Sigmoid colon (tissue), 7 donors: Measurements from ENCODE around the gene CTIF. TPM values are rescaled to one million over a fixed set of nuclear protein-coding genes. Genes with fewer than 3 reads are reported as not detected.

Source experiments
- DNase-seq: peaks from one replicate; pipeline ENCODE4 v3.0.0-alpha.2; 2019
- H3K27ac ChIP-seq, 4 donors: fragments of 200-600 bp; sonication (generic); one replicate each; pipeline ENCODE4 v1.5.1; 2016 to 2019; ENCODE audit warnings: mild to moderate bottlenecking in 1 of 4
- H3K27me3 ChIP-seq, 3 donors: fragments of 200-600 bp; sonication (generic); one replicate each; pipeline ENCODE4 v1.5.1; 2019; ENCODE audit warnings: mild to moderate bottlenecking in 1 of 3
- H3K36me3 ChIP-seq, 4 donors: fragments of 200-600 bp; sonication (generic); one replicate each; pipeline ENCODE4 v1.5.1; 2016 to 2019
- H3K4me1 ChIP-seq, 4 donors: fragments of 200-600 bp; sonication (generic); one replicate each; pipeline ENCODE4 v1.5.1; 2017 to 2019
- H3K4me3 ChIP-seq, 4 donors: fragments of 200-600 bp; sonication (generic); one replicate each; pipeline ENCODE4 v1.5.1; 2017 to 2019; ENCODE audit warnings: mild to moderate bottlenecking in 2 of 4, moderate library complexity in 1 of 4
- H3K9me3 ChIP-seq, 4 donors: fragments of 200-600 bp in 3 of 4; sonication (generic) in 3 of 4; one replicate each; pipeline versions ENCODE4 v1.5.1 to v1.6.1; 2013 to 2019
- CTCF ChIP-seq, 4 experiments: fragments of 450-650 bp in 3 of 4; fragments of 200-600 bp in 1 of 4; IDR thresholded peaks; one replicate each; pipeline ENCODE4 v1.5.1; 2016 to 2019; ENCODE audit warnings: antibody characterized with exemption in 4 of 4, mild to moderate bottlenecking in 3 of 4, moderate library complexity in 2 of 4
- EP300 ChIP-seq, 4 donors: sonication (generic); formaldehyde crosslinking; IDR thresholded peaks; one replicate each; pipeline ENCODE4 v1.6.1; 2017; ENCODE audit warnings: antibody characterized with exemption in 4 of 4
- POLR2A ChIP-seq, 2 donors: fragments of 450-650 bp; IDR thresholded peaks; one replicate each; pipeline ENCODE4 v1.6.1; 2016; ENCODE audit warnings: antibody characterized with exemption in 2 of 2, mild to moderate bottlenecking in 2 of 2, moderate library complexity in 2 of 2
- POLR2AphosphoS5 ChIP-seq, 4 donors: sonication (generic); formaldehyde crosslinking; IDR thresholded peaks; one replicate each; pipeline ENCODE4 v1.6.1; 2017; ENCODE audit warnings: antibody characterized with exemption in 4 of 4
- WGBS, 2 donors: extraction: QIAGEN DNeasy Blood & Tissue Kit; methylation state at CpG; one replicate each; pipeline ENCODE4 v1.1.7; 2013; 5-methylcytosine and 5-hydroxymethylcytosine counted together
- intact Hi-C: fragments of 100-400 bp; cut with DNase I; formaldehyde crosslinking; loops from one replicate; pipeline ENCODE4 v1.15.1; 2023
- polyA plus RNA-seq, 3 donors: library from polyadenylated mRNA; stranded (reverse); fragments of 200-250 nt; gene quantifications; one replicate each; pipeline ENCODE4 v1.2.3, GENCODE V29; 2013
- total RNA-seq, 4 donors: library from RNA; depleted of rRNA; stranded (reverse); fragments of >200 nt; gene quantifications; one replicate each; pipeline ENCODE4 v1.1.0, GENCODE V29; 2016
- donor health status: healthy with polysubstance abuse.
- donor health status: Bipolar disorder and iron deficiency.
- donor health status: healthy.

CTIF gene
- total and polyA plus RNA-seq, 7 donors = 3.6 to 65.9 (median 22.5) TPM

GRCh38 chr18:48824231-48824970 lies 285.6 kb downstream of the CTIF start:
- peak; percentile 20 for DNase-seq
- no peaks in the 10 kb centered on the region for H3K9me3 ChIP-seq
- H3K27me3 ChIP-seq = no peaks in the 10 kb centered on the region
- intact Hi-C loops = no loop called here
- no peak overlapping the region for H3K4me3 ChIP-seq
- no peak overlapping the region for H3K27ac ChIP-seq
- H3K36me3 ChIP-seq = peaks cover 0 to 25% (median 2%) of the 10 kb centered on the region in 4 donors
- peaks cover 0 to 41% (median 27%) of the 10 kb centered on the region in 4 donors for H3K4me1 ChIP-seq
- 95 to 96% methylated on average over 14 of the region's 14 CpGs for WGBS, 2 donors
- TF ChIP-seq POLR2AphosphoS5 (IDR thresholded peaks at IDR 0.05) = no peak
- TF ChIP-seq EP300 (IDR thresholded peaks at IDR 0.05) = no peak
- no peak for TF ChIP-seq POLR2A (IDR thresholded peaks at IDR 0.05)
- no peak for TF ChIP-seq CTCF (IDR thresholded peaks at IDR 0.05)

- no peak overlapping the region for H3K4me3 ChIP-seq
- H3K4me1 ChIP-seq = peaks cover 0 to 49% (median 33%) of the 10 kb centered on the region in 4 donors
- DNase-seq = peak; percentile 38
- 84 to 86% methylated on average over 6 of the region's 6 CpGs for WGBS, 2 donors
- no peaks in the 10 kb centered on the region for H3K27me3 ChIP-seq
- TF ChIP-seq CTCF (IDR thresholded peaks at IDR 0.05) (no peak), POLR2AphosphoS5 (IDR thresholded peaks at IDR 0.05) (no peak), POLR2A (IDR thresholded peaks at IDR 0.05) (no peak), EP300 (IDR thresholded peaks at IDR 0.05) (no peak)
- H3K36me3 ChIP-seq = peaks cover 0 to 17% (median 0%) of the 10 kb centered on the region in 4 donors
- H3K9me3 ChIP-seq = no peaks in the 10 kb centered on the region
- intact Hi-C loops = loop anchor here (5.0 kb wide), 2 partner anchors 48 to 127 kb away; partner anchors contain the start of gene SMAD7
- peak overlapping the region in 1 of 4 donors; percentile 77 for H3K27ac ChIP-seq
Observed at GRCh38 chr18:48825101-48825745, 286.4 kb downstream of the CTIF start.

- DNase-seq = peak; percentile 40
- Histone ChIP-seq H3K36me3 (peaks cover 0 to 8% (median 0%) of the 10 kb centered on the region in 4 donors), H3K4me1 (peaks cover 0 to 50% (median 33%) of the 10 kb centered on the region in 4 donors), H3K4me3 (no peak overlapping the region), H3K9me3 (no peaks in the 10 kb centered on the region), H3K27me3 (no peaks in the 10 kb centered on the region), H3K27ac (peak overlapping the region in 1 of 4 donors; percentile 77)
- intact Hi-C loops = loop anchor here (5.0 kb wide), 2 partner anchors 49 to 126 kb away; partner anchors contain the start of gene SMAD7
- WGBS, 2 donors = 93 to 95% methylated on average over 7 of the region's 7 CpGs
- TF ChIP-seq POLR2A (IDR thresholded peaks at IDR 0.05) (no peak), POLR2AphosphoS5 (IDR thresholded peaks at IDR 0.05) (no peak), EP300 (IDR thresholded peaks at IDR 0.05) (no peak), CTCF (IDR thresholded peaks at IDR 0.05) (no peak)
Observed at GRCh38 chr18:48826271-48826670, 287.4 kb downstream of the CTIF start.

- no peak overlapping the region for H3K4me3 ChIP-seq
- H3K27ac ChIP-seq = peak overlapping the region; percentile 29 to 77 (median 57)
- 96 to 97% methylated on average over 8 of the region's 8 CpGs for WGBS, 2 donors
- H3K9me3 ChIP-seq = no peaks in the 10 kb centered on the region
- intact Hi-C loops = loop anchor here (5.0 kb wide), 2 partner anchors 50 to 125 kb away; partner anchors contain the start of gene SMAD7
- TF ChIP-seq CTCF (IDR thresholded peaks at IDR 0.05) (no peak), EP300 (IDR thresholded peaks at IDR 0.05) (no peak), POLR2A (IDR thresholded peaks at IDR 0.05) (no peak)
- DNase-seq = peak; percentile 39
- H3K36me3 ChIP-seq = peaks cover 0 to 3% (median 0%) of the 10 kb centered on the region in 4 donors
- H3K4me1 ChIP-seq = peaks cover 0 to 50% (median 33%) of the 10 kb centered on the region in 4 donors
- H3K27me3 ChIP-seq = no peaks in the 10 kb centered on the region
Observed at GRCh38 chr18:48826806-48827205, 288.0 kb downstream of the CTIF start.
